ENCODE data around the gene TBC1D3B.

Gene TBC1D3B

GRCh38 chr17:36136036-36136435, 40.4 kb downstream of the TBC1D3B start:
- no peak for TF ChIP-seq POU2F2 (IDR thresholded peaks at IDR 0.05; ENCODE audit: low read depth, low read length)
- no peak for TF ChIP-seq SPI1 (IDR thresholded peaks at IDR 0.05; ENCODE audit: low read depth, low read length)
- no peak for TF ChIP-seq POLR2A (IDR thresholded peaks at IDR 0.05; ENCODE audit: low read depth, low read length)
- TF ChIP-seq TAF1 (IDR thresholded peaks at IDR 0.05; ENCODE audit: low read depth, low read length) = no peak
- TF ChIP-seq PAX5 (IDR thresholded peaks at IDR 0.05; ENCODE audit: insufficient read depth, low read length, severe bottlenecking) = no peak
- no peak for TF ChIP-seq POLR2AphosphoS5 (IDR thresholded peaks at IDR 0.05; ENCODE audit: low read depth, low read length)
- no peak for FAIRE-seq
- no peak for DNase-seq (ENCODE audit: insufficient read length, low spot score)

- no peak for DNase-seq (ENCODE audit: insufficient read length, low spot score)
- no peak for FAIRE-seq
- TF ChIP-seq TAF1 (IDR thresholded peaks at IDR 0.05; ENCODE audit: low read depth, low read length) (no peak), PAX5 (IDR thresholded peaks at IDR 0.05; ENCODE audit: insufficient read depth, low read length, severe bottlenecking) (no peak), POLR2AphosphoS5 (IDR thresholded peaks at IDR 0.05; ENCODE audit: low read depth, low read length) (no peak), SPI1 (IDR thresholded peaks at IDR 0.05; ENCODE audit: low read depth, low read length) (no peak), POU2F2 (IDR thresholded peaks at IDR 0.05; ENCODE audit: low read depth, low read length) (no peak), POLR2A (IDR thresholded peaks at IDR 0.05; ENCODE audit: low read depth, low read length) (no peak)
These were observed 41.0 kb downstream of the TBC1D3B start for GRCh38 chr17:36135465-36135864.

- TF ChIP-seq TAF1 (IDR thresholded peaks at IDR 0.05; ENCODE audit: low read depth, low read length) = no peak
- no peak for TF ChIP-seq PAX5 (IDR thresholded peaks at IDR 0.05; ENCODE audit: insufficient read depth, low read length, severe bottlenecking)
- TF ChIP-seq POLR2AphosphoS5 (IDR thresholded peaks at IDR 0.05; ENCODE audit: low read depth, low read length) = no peak
- no peak for TF ChIP-seq SPI1 (IDR thresholded peaks at IDR 0.05; ENCODE audit: low read depth, low read length)
- TF ChIP-seq POLR2A (IDR thresholded peaks at IDR 0.05; ENCODE audit: low read depth, low read length) = no peak
- no peak for TF ChIP-seq POU2F2 (IDR thresholded peaks at IDR 0.05; ENCODE audit: low read depth, low read length)
- FAIRE-seq = no peak
- no peak for DNase-seq (ENCODE audit: insufficient read length, low spot score)
These were observed 42.7 kb downstream of the TBC1D3B start for GRCh38 chr17:36133602-36134236.

GRCh38 chr17:36132421-36132831, 44.0 kb downstream of the TBC1D3B start:
- FAIRE-seq (no peak), DNase-seq (ENCODE audit: insufficient read length, low spot score) (no peak)
- TF ChIP-seq POLR2AphosphoS5 (IDR thresholded peaks at IDR 0.05; ENCODE audit: low read depth, low read length) (no peak), POLR2A (IDR thresholded peaks at IDR 0.05; ENCODE audit: low read depth, low read length) (no peak), SPI1 (IDR thresholded peaks at IDR 0.05; ENCODE audit: low read depth, low read length) (peak; percentile 35), PAX5 (IDR thresholded peaks at IDR 0.05; ENCODE audit: insufficient read depth, low read length, severe bottlenecking) (peak; percentile 68), POU2F2 (IDR thresholded peaks at IDR 0.05; ENCODE audit: low read depth, low read length) (no peak), TAF1 (IDR thresholded peaks at IDR 0.05; ENCODE audit: low read depth, low read length) (no peak)

- FAIRE-seq = no peak
- TF ChIP-seq POLR2A (IDR thresholded peaks at IDR 0.05; ENCODE audit: low read depth, low read length) = no peak
These were observed 44.5 kb downstream of the TBC1D3B start for GRCh38 chr17:36131931-36132330.

GRCh38 chr17:36131421-36131820, 45.0 kb downstream of the TBC1D3B start:
- no peak for TF ChIP-seq SPI1 (IDR thresholded peaks at IDR 0.05; ENCODE audit: low read depth, low read length)
- TF ChIP-seq POLR2A (IDR thresholded peaks at IDR 0.05; ENCODE audit: low read depth, low read length) = no peak
- no peak for TF ChIP-seq POU2F2 (IDR thresholded peaks at IDR 0.05; ENCODE audit: low read depth, low read length)
- no peak for TF ChIP-seq POLR2AphosphoS5 (IDR thresholded peaks at IDR 0.05; ENCODE audit: low read depth, low read length)
- no peak for TF ChIP-seq TAF1 (IDR thresholded peaks at IDR 0.05; ENCODE audit: low read depth, low read length)
- no peak for TF ChIP-seq PAX5 (IDR thresholded peaks at IDR 0.05; ENCODE audit: insufficient read depth, low read length, severe bottlenecking)
- DNase-seq (ENCODE audit: insufficient read length, low spot score) (no peak), FAIRE-seq (no peak)

More at GRCh38 chr17:36131931-36132330, 44.5 kb downstream of the TBC1D3B start:
- DNase-seq (ENCODE audit: insufficient read length, low spot score) = no peak

GRCh38 chr17:36130346-36130745, 46.1 kb downstream of the TBC1D3B start:
- DNase-seq (ENCODE audit: insufficient read length, low spot score) (no peak), FAIRE-seq (no peak)
- TF ChIP-seq POLR2A (IDR thresholded peaks at IDR 0.05; ENCODE audit: low read depth, low read length) = no peak
- TF ChIP-seq TAF1 (IDR thresholded peaks at IDR 0.05; ENCODE audit: low read depth, low read length) = no peak
- no peak for TF ChIP-seq POU2F2 (IDR thresholded peaks at IDR 0.05; ENCODE audit: low read depth, low read length)
- no peak for TF ChIP-seq SPI1 (IDR thresholded peaks at IDR 0.05; ENCODE audit: low read depth, low read length)
- no peak for TF ChIP-seq POLR2AphosphoS5 (IDR thresholded peaks at IDR 0.05; ENCODE audit: low read depth, low read length)
- no peak for TF ChIP-seq PAX5 (IDR thresholded peaks at IDR 0.05; ENCODE audit: insufficient read depth, low read length, severe bottlenecking)

GRCh38 chr17:36129616-36130015, 46.8 kb downstream of the TBC1D3B start:
- FAIRE-seq = no peak
- no peak for TF ChIP-seq POLR2AphosphoS5 (IDR thresholded peaks at IDR 0.05; ENCODE audit: low read depth, low read length)
- TF ChIP-seq TAF1 (IDR thresholded peaks at IDR 0.05; ENCODE audit: low read depth, low read length) = no peak
- no peak for TF ChIP-seq PAX5 (IDR thresholded peaks at IDR 0.05; ENCODE audit: insufficient read depth, low read length, severe bottlenecking)
- TF ChIP-seq POU2F2 (IDR thresholded peaks at IDR 0.05; ENCODE audit: low read depth, low read length) = no peak
- TF ChIP-seq POLR2A (IDR thresholded peaks at IDR 0.05; ENCODE audit: low read depth, low read length) = no peak
- no peak for TF ChIP-seq SPI1 (IDR thresholded peaks at IDR 0.05; ENCODE audit: low read depth, low read length)
- no peak for DNase-seq (ENCODE audit: insufficient read length, low spot score)

- TF ChIP-seq PAX5 (IDR thresholded peaks at IDR 0.05; ENCODE audit: insufficient read depth, low read length, severe bottlenecking) = no peak
- DNase-seq (ENCODE audit: insufficient read length, low spot score) (no peak), FAIRE-seq (no peak)
These were observed 47.9 kb downstream of the TBC1D3B start for GRCh38 chr17:36128411-36128978.

- no peak for FAIRE-seq
- TF ChIP-seq PAX5 (IDR thresholded peaks at IDR 0.05; ENCODE audit: insufficient read depth, low read length, severe bottlenecking) (no peak), SPI1 (IDR thresholded peaks at IDR 0.05; ENCODE audit: low read depth, low read length) (no peak), POU2F2 (IDR thresholded peaks at IDR 0.05; ENCODE audit: low read depth, low read length) (no peak)
- DNase-seq (ENCODE audit: insufficient read length, low spot score) = no peak
These were observed 48.5 kb downstream of the TBC1D3B start for GRCh38 chr17:36127911-36128310.

All from GM12891 (cell line).